GM12878 (cell line): ENCODE results near the gene DYNLT4. TPM values are rescaled to one million over a fixed set of nuclear protein-coding genes. Genes with fewer than 3 reads are reported as not detected.

Experiments used
- CEBPB ChIP-seq, 2 experiments: fragments of 150-350 bp in 1 of 2; IDR thresholded peaks; 2 replicates each; pipeline ENCODE4 v1.6.1; 2012 to 2014; ENCODE audit warnings: low read depth in 2 of 2, low read length in 2 of 2, borderline replicate concordance in 1 of 2, inconsistent platforms in 1 of 2
- MEF2A ChIP-seq: IDR thresholded peaks from 2 replicates; pipeline ENCODE4 v1.6.1; 2011; ENCODE audit warnings: low read depth, mild to moderate bottlenecking, low read length, moderate library complexity; ENCODE audit not compliant: insufficient read depth
- SUPT20H ChIP-seq: IDR thresholded peaks from 2 replicates; pipeline ENCODE4 v1.6.1; 2011; ENCODE audit warnings: low read depth, mild to moderate bottlenecking, low read length, moderate library complexity, borderline replicate concordance; ENCODE audit not compliant: control insufficient read depth
- polyA plus RNA-seq, 11 experiments: library from polyadenylated mRNA; depleted of rRNA in 4 of 11; unstranded in 6 of 11; stranded (reverse) in 5 of 11; fragments of >200 nt; fragmentation: Nextera tagmentation in 4 of 11; fragmentation: Illumina TruSeq in 1 of 11; extraction: Ambion mirVana in 4 of 11; extraction: Trizol in 1 of 11; gene quantifications; 1 replicate in 1 of 11; 2 replicates in 10 of 11; pipeline versions ENCODE4 v1.2.1 to v1.2.3, GENCODE V29; 2011 to 2016; ENCODE audit warnings: inconsistent platforms in 2 of 11, missing spikeins in 2 of 11, low read depth in 1 of 11
- total RNA-seq, 4 experiments: library from RNA; depleted of rRNA in 3 of 4; stranded (reverse); fragments of >200 nt in 3 of 4; fragmentation: Illumina TruSeq in 1 of 4; extraction: Trizol in 1 of 4; gene quantifications; 2 replicates each; pipeline versions ENCODE4 v1.2.1 to v1.2.3, GENCODE V29; 2013 to 2021
- TF ChIP-seq, protein P1 (sequence below): fragments of 450-650 bp; IDR thresholded peaks from 2 replicates; pipeline ENCODE4 v1.6.1; 2017; ENCODE audit warnings: mild to moderate bottlenecking, moderate library complexity
- TF ChIP-seq, protein P2 (sequence below): fragments of 150-350 bp; IDR thresholded peaks from 2 replicates; pipeline ENCODE4 v1.6.1; 2016; ENCODE audit warnings: low read depth, low read length

The DYNLT4 gene
- total and polyA plus RNA-seq, 10 of the 15 experiments (the other 5 are each of a cell fraction or from before 2014, with no cell fraction given) = 0.23 to 0.28 TPM; not detected in 8

DNA sequence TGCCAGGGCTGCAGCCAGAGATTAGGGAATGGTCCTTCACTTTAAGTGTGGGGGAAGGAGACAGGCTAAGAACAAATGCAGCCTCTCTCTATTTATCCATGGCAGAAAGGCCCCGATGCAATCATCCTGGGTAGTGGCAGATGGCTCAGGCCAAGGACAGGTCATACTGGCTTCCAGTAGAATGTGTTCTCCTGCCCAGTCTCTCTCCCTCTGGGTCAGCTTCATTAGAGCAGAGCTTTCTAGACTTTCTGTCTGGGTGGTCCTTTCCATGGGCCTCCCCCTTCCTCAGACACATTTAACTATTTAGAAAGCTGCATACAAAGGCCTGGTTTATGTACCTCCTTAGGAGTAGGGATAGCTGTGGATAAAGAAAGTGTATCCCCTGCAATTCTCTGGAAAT lies 40.7 kb upstream of the DYNLT4 start (continued):
- TF ChIP-seq, protein P1, sequence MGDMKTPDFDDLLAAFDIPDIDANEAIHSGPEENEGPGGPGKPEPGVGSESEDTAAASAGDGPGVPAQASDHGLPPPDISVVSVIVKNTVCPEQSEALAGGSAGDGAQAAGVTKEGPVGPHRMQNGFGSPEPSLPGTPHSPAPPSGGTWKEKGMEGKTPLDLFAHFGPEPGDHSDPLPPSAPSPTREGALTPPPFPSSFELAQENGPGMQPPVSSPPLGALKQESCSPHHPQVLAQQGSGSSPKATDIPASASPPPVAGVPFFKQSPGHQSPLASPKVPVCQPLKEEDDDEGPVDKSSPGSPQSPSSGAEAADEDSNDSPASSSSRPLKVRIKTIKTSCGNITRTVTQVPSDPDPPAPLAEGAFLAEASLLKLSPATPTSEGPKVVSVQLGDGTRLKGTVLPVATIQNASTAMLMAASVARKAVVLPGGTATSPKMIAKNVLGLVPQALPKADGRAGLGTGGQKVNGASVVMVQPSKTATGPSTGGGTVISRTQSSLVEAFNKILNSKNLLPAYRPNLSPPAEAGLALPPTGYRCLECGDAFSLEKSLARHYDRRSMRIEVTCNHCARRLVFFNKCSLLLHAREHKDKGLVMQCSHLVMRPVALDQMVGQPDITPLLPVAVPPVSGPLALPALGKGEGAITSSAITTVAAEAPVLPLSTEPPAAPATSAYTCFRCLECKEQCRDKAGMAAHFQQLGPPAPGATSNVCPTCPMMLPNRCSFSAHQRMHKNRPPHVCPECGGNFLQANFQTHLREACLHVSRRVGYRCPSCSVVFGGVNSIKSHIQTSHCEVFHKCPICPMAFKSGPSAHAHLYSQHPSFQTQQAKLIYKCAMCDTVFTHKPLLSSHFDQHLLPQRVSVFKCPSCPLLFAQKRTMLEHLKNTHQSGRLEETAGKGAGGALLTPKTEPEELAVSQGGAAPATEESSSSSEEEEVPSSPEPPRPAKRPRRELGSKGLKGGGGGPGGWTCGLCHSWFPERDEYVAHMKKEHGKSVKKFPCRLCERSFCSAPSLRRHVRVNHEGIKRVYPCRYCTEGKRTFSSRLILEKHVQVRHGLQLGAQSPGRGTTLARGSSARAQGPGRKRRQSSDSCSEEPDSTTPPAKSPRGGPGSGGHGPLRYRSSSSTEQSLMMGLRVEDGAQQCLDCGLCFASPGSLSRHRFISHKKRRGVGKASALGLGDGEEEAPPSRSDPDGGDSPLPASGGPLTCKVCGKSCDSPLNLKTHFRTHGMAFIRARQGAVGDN = no peak
- TF ChIP-seq MEF2A (no peak), SUPT20H (no peak), CEBPB (IDR thresholded peaks at IDR 0.05; ENCODE audit: borderline replicate concordance in 1 of 2, low read depth in 2 of 2, low read length in 2 of 2) (no peak)
- TF ChIP-seq, protein P2, sequence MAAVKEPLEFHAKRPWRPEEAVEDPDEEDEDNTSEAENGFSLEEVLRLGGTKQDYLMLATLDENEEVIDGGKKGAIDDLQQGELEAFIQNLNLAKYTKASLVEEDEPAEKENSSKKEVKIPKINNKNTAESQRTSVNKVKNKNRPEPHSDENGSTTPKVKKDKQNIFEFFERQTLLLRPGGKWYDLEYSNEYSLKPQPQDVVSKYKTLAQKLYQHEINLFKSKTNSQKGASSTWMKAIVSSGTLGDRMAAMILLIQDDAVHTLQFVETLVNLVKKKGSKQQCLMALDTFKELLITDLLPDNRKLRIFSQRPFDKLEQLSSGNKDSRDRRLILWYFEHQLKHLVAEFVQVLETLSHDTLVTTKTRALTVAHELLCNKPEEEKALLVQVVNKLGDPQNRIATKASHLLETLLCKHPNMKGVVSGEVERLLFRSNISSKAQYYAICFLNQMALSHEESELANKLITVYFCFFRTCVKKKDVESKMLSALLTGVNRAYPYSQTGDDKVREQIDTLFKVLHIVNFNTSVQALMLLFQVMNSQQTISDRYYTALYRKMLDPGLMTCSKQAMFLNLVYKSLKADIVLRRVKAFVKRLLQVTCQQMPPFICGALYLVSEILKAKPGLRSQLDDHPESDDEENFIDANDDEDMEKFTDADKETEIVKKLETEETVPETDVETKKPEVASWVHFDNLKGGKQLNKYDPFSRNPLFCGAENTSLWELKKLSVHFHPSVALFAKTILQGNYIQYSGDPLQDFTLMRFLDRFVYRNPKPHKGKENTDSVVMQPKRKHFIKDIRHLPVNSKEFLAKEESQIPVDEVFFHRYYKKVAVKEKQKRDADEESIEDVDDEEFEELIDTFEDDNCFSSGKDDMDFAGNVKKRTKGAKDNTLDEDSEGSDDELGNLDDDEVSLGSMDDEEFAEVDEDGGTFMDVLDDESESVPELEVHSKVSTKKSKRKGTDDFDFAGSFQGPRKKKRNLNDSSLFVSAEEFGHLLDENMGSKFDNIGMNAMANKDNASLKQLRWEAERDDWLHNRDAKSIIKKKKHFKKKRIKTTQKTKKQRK = no peak
